IMR-90 (cell line): ENCODE data around the gene GNAS.

ENCODE experiments used
- BHLHE40 ChIP-seq: fragments of 150-350 bp; IDR thresholded peaks from 2 replicates; pipeline ENCODE4 v1.6.1; 2016; ENCODE audit warnings: mild to moderate bottlenecking, low read depth, low read length
- CEBPB ChIP-seq: IDR thresholded peaks from 2 replicates; pipeline ENCODE4 v1.6.1; 2012; ENCODE audit warnings: low read depth, low read length, improper control_type of control experiment
- CHD1 ChIP-seq: IDR thresholded peaks from 2 replicates; pipeline ENCODE4 v1.6.1; 2012; ENCODE audit warnings: low read depth, low read length, improper control_type of control experiment
- FOS ChIP-seq: fragments of 150-350 bp; IDR thresholded peaks from 2 replicates; pipeline ENCODE4 v1.6.1; 2016; ENCODE audit warnings: low read depth, low read length
- MAFK ChIP-seq: IDR thresholded peaks from 2 replicates; pipeline ENCODE4 v1.6.1; 2012; ENCODE audit warnings: low read depth, low read length, improper control_type of control experiment
- MAZ ChIP-seq: IDR thresholded peaks from 2 replicates; pipeline ENCODE4 v1.6.1; 2012; ENCODE audit warnings: low read depth, mild to moderate bottlenecking, low read length, improper control_type of control experiment, moderate library complexity, borderline replicate concordance
- MXI1 ChIP-seq: IDR thresholded peaks from 2 replicates; pipeline ENCODE4 v1.6.1; 2012; ENCODE audit warnings: low read depth, mild to moderate bottlenecking, low read length, moderate library complexity, borderline replicate concordance
- NFE2L2 ChIP-seq: fragments of 150-350 bp; IDR thresholded peaks from 2 replicates; pipeline ENCODE4 v1.6.1; 2016; ENCODE audit warnings: low read depth, mild to moderate bottlenecking, low read length
- POLR2A ChIP-seq: IDR thresholded peaks from 2 replicates; pipeline ENCODE4 v1.6.1; 2012; ENCODE audit warnings: mild to moderate bottlenecking, low read depth, low read length
- RAD21 ChIP-seq: IDR thresholded peaks from 2 replicates; pipeline ENCODE4 v1.6.1; 2012; ENCODE audit warnings: low read length, improper control_type of control experiment
- RCOR1 ChIP-seq: IDR thresholded peaks from 2 replicates; pipeline ENCODE4 v1.6.1; 2012; ENCODE audit warnings: mild to moderate bottlenecking, low read length, improper control_type of control experiment; ENCODE audit not compliant: insufficient replicate concordance
- RFX5 ChIP-seq: IDR thresholded peaks from 2 replicates; pipeline ENCODE4 v1.8.0; 2012; ENCODE audit warnings: low read depth, mild to moderate bottlenecking, low read length, moderate library complexity
- TF ChIP-seq, protein P1 (sequence below): conservative IDR thresholded peaks from 2 replicates; pipeline ENCODE4 v1.5.1; 2012; ENCODE audit warnings: mild to moderate bottlenecking, low read depth, low read length, improper control_type of control experiment
- TF ChIP-seq, protein P2 (sequence below): fragments of 150-350 bp; IDR thresholded peaks from 2 replicates; pipeline ENCODE4 v1.6.1; 2016; ENCODE audit warnings: low read depth, mild to moderate bottlenecking, low read length, moderate library complexity, borderline replicate concordance

- TF ChIP-seq, protein P1, sequence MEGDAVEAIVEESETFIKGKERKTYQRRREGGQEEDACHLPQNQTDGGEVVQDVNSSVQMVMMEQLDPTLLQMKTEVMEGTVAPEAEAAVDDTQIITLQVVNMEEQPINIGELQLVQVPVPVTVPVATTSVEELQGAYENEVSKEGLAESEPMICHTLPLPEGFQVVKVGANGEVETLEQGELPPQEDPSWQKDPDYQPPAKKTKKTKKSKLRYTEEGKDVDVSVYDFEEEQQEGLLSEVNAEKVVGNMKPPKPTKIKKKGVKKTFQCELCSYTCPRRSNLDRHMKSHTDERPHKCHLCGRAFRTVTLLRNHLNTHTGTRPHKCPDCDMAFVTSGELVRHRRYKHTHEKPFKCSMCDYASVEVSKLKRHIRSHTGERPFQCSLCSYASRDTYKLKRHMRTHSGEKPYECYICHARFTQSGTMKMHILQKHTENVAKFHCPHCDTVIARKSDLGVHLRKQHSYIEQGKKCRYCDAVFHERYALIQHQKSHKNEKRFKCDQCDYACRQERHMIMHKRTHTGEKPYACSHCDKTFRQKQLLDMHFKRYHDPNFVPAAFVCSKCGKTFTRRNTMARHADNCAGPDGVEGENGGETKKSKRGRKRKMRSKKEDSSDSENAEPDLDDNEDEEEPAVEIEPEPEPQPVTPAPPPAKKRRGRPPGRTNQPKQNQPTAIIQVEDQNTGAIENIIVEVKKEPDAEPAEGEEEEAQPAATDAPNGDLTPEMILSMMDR = no peak
- TF ChIP-seq CEBPB (no peak), POLR2A (peak; percentile 98), RCOR1 (no peak), NFE2L2 (no peak), RFX5 (no peak), MXI1 (no peak), MAFK (no peak), CHD1 (no peak), RAD21 (no peak), BHLHE40 (peak; percentile 78), FOS (no peak), MAZ (peak; percentile 33; the same call in 1 of the 2 replicates)
- TF ChIP-seq, protein P2, sequence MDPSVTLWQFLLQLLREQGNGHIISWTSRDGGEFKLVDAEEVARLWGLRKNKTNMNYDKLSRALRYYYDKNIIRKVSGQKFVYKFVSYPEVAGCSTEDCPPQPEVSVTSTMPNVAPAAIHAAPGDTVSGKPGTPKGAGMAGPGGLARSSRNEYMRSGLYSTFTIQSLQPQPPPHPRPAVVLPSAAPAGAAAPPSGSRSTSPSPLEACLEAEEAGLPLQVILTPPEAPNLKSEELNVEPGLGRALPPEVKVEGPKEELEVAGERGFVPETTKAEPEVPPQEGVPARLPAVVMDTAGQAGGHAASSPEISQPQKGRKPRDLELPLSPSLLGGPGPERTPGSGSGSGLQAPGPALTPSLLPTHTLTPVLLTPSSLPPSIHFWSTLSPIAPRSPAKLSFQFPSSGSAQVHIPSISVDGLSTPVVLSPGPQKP = no peak
Observed at GRCh38 chr20:58888521-58889333, 36.2 kb downstream of the GNAS start.
